ENCODE data around the gene MAPRE2. TPM values are rescaled to one million over a fixed set of nuclear protein-coding genes. Genes with fewer than 3 reads are reported as not detected.

Gene MAPRE2
- total and polyA plus RNA-seq, 8 donors: 4.8 to 18.2 (median 10.6) TPM

- Histone ChIP-seq H3K9me3 (no peaks in the 10 kb centered on the region), H3K27me3 (no peaks in the 10 kb centered on the region), H3K36me3 (peaks cover 0 to 8% (median 0%) of the 10 kb centered on the region in 3 donors), H3K27ac (no peak overlapping the region), H3K4me3 (no peak overlapping the region), H3K4me1 (no peaks in the 10 kb centered on the region)
- intact Hi-C loops (cut with DNase I): loop anchor here in 1 of 3 donors (10.0 kb wide), 1 partner anchor 129 kb away; no protein-coding TSS in a partner anchor
- no peak for ATAC-seq
- no peak for DNase-seq
- TF ChIP-seq CTCF (IDR thresholded peaks at IDR 0.05): no peak
- no peak for FAIRE-seq
- WGBS, 2 donors: 92% methylated on average over 6 of the region's 6 CpGs
Measured at GRCh38 chr18:35134190-35134730, 93.0 kb downstream of the MAPRE2 start.

- 96% methylated on average over 4 of the region's 4 CpGs for WGBS, 2 donors
- Histone ChIP-seq H3K27ac (no peak overlapping the region), H3K36me3 (peaks cover 0 to 8% (median 0%) of the 10 kb centered on the region in 3 donors), H3K4me3 (no peak overlapping the region), H3K27me3 (no peaks in the 10 kb centered on the region), H3K4me1 (no peaks in the 10 kb centered on the region), H3K9me3 (no peaks in the 10 kb centered on the region)
- intact Hi-C loops (cut with DNase I): loop anchor here in 1 of 3 donors (10.0 kb wide), 1 partner anchor 130 kb away; no protein-coding TSS in a partner anchor
- ATAC-seq (no peak), DNase-seq (no peak), FAIRE-seq (no peak)
- no peak for TF ChIP-seq CTCF (IDR thresholded peaks at IDR 0.05)
Measured at GRCh38 chr18:35134791-35135531, 93.7 kb downstream of the MAPRE2 start.

DNA sequence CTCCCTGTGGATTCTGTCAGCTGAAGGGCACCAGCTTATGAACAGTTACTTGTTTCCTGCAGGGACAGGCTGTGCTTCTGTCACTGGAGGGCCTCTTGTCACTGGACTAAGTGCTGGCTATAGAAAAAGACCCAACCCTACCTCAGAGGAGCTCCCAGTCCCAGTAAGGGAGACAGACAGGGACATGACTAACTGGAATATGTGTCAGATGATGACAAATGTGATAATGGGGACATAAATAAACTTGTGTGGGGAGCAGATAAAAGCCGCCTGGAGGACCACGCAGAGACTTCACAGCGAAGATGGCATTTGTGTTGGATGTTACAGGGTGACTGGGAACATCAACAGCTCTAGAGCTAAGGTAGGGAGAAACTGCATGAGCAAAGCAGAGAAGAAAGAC is 95.0 kb downstream of the MAPRE2 start:
- Histone ChIP-seq H3K4me3 (no peak overlapping the region), H3K9me3 (no peaks in the 10 kb centered on the region), H3K27ac (no peak overlapping the region), H3K36me3 (peaks cover 0 to 15% (median 0%) of the 10 kb centered on the region in 3 donors), H3K27me3 (no peaks in the 10 kb centered on the region), H3K4me1 (no peaks in the 10 kb centered on the region)
- WGBS, 2 donors: 97 to 100% methylated on average over 3 of the region's 3 CpGs
- intact Hi-C loops (cut with DNase I): loop anchor here in 1 of 3 donors (10.0 kb wide), 1 partner anchor 131 kb away; no protein-coding TSS in a partner anchor
- TF ChIP-seq CTCF (IDR thresholded peaks at IDR 0.05): no peak
- no peak for DNase-seq
- ATAC-seq: no peak
- no peak for FAIRE-seq

- DNase-seq: no peak
- Histone ChIP-seq H3K36me3 (peaks cover 0 to 15% (median 0%) of the 10 kb centered on the region in 3 donors), H3K4me3 (no peak overlapping the region), H3K9me3 (no peaks in the 10 kb centered on the region), H3K27me3 (no peaks in the 10 kb centered on the region), H3K27ac (no peak overlapping the region), H3K4me1 (no peaks in the 10 kb centered on the region)
- TF ChIP-seq CTCF (IDR thresholded peaks at IDR 0.05): no peak
- WGBS, 2 donors: 97 to 98% methylated on average over 2 of the region's 2 CpGs
- ATAC-seq: no peak
- intact Hi-C loops (cut with DNase I): loop anchor here in 1 of 3 donors (10.0 kb wide), 1 partner anchor 132 kb away; no protein-coding TSS in a partner anchor
- FAIRE-seq: no peak
Measured at GRCh38 chr18:35136885-35137284, 95.7 kb downstream of the MAPRE2 start.
